Esophagus squamous epithelium (tissue), 4 donors: ENCODE results near the gene EOMES.

Experiments used
- CTCF ChIP-seq, 6 experiments: fragments of 450-650 bp in 4 of 6; fragments of 200-600 bp in 2 of 6; sonication (generic) in 2 of 6; IDR thresholded peaks; one replicate each; pipeline ENCODE4 v1.5.1; 2016 to 2019; ENCODE audit warnings: antibody characterized with exemption in 6 of 6, mild to moderate bottlenecking in 4 of 6, moderate library complexity in 4 of 6
- POLR2A ChIP-seq, 4 donors: fragments of 450-650 bp; IDR thresholded peaks; one replicate each; pipeline ENCODE4 v1.6.1; 2017; ENCODE audit warnings: antibody characterized with exemption in 4 of 4, mild to moderate bottlenecking in 4 of 4, moderate library complexity in 3 of 4

DNA sequence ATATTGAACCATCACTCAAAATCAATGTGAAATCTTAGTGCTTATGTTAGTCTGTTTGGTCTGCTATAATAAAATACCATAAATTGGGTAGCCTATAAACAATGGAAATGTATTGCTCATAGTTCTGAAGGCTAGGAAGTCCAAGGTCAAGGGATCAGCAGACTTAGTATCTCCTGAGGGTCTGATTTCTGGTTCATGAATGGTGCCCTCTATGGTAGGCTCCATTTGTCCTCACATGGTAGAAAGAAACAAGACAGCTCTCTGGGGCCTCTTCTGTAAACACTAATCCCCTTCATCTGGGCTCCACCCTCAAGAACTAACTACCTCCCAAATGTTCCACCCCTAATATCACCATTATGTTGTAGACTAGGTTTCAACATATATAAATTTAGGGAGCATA, 15.0 kb upstream of the EOMES start:
- TF ChIP-seq CTCF (IDR thresholded peaks at IDR 0.05) (no peak), POLR2A (IDR thresholded peaks at IDR 0.05) (no peak)
